Thoracic aorta (tissue), 2 donors: Measurements from ENCODE around the gene KAZN. TPM values are rescaled to one million over a fixed set of nuclear protein-coding genes. Genes with fewer than 3 reads are reported as not detected.

ENCODE experiments used
- ATAC-seq: fragments of 150-250 bp; one replicate; pipeline ENCODE4 v1.8.0; 2017; ENCODE audit warnings: low read depth; ENCODE audit not compliant: insufficient number of reproducible peaks, low FRiP score
- DNase-seq: peaks from one replicate; pipeline ENCODE4 v3.0.0-alpha.2; 2020; ENCODE audit warnings: low spot score
- H3K27ac ChIP-seq, 2 donors: fragments of 200-600 bp; sonication (generic); 1 replicate in 1 of 2; 2 replicates in 1 of 2; pipeline ENCODE4 v1.5.1; 2016; ENCODE audit warnings: mild to moderate bottlenecking in 2 of 2, moderate library complexity in 2 of 2
- H3K27me3 ChIP-seq: fragments of 200-600 bp; sonication (generic); replicated peaks from 2 replicates; pipeline ENCODE4 v1.6.0; 2016; ENCODE audit warnings: mild to moderate bottlenecking; ENCODE audit not compliant: insufficient read depth
- H3K36me3 ChIP-seq: fragments of 200-600 bp; sonication (generic); one replicate; pipeline ENCODE4 v1.5.1; 2016
- H3K4me1 ChIP-seq, 2 donors: fragments of 200-600 bp; sonication (generic); 1 replicate in 1 of 2; 2 replicates in 1 of 2; pipeline versions ENCODE4 v1.5.1 to v1.6.0; 2016; ENCODE audit warnings: low read depth in 2 of 2, mild to moderate bottlenecking in 1 of 2; ENCODE audit not compliant: control insufficient read depth in 1 of 2
- H3K4me3 ChIP-seq: fragments of 200-600 bp; sonication (generic); 2 replicates; pipeline ENCODE4 v1.5.1; 2016; ENCODE audit warnings: mild to moderate bottlenecking
- H3K9me3 ChIP-seq: fragments of 200-600 bp; sonication (generic); 2 replicates; pipeline ENCODE4 v1.5.1; 2016
- total RNA-seq, 2 donors: library from RNA; depleted of rRNA; stranded (reverse); fragments of >200 nt; gene quantifications; one replicate each; pipeline versions ENCODE4 v1.1.0 to v1.2.3, GENCODE V29; 2016
- TF ChIP-seq, protein P1 (sequence below): fragments of 200-600 bp; sonication (generic); IDR thresholded peaks from one replicate; pipeline ENCODE4 v1.5.1; 2019; ENCODE audit warnings: antibody characterized with exemption

Gene KAZN
- total RNA-seq, 2 donors from 2014 or later, result 17.4 to 30.3 TPM

- TF ChIP-seq, protein P1, sequence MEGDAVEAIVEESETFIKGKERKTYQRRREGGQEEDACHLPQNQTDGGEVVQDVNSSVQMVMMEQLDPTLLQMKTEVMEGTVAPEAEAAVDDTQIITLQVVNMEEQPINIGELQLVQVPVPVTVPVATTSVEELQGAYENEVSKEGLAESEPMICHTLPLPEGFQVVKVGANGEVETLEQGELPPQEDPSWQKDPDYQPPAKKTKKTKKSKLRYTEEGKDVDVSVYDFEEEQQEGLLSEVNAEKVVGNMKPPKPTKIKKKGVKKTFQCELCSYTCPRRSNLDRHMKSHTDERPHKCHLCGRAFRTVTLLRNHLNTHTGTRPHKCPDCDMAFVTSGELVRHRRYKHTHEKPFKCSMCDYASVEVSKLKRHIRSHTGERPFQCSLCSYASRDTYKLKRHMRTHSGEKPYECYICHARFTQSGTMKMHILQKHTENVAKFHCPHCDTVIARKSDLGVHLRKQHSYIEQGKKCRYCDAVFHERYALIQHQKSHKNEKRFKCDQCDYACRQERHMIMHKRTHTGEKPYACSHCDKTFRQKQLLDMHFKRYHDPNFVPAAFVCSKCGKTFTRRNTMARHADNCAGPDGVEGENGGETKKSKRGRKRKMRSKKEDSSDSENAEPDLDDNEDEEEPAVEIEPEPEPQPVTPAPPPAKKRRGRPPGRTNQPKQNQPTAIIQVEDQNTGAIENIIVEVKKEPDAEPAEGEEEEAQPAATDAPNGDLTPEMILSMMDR, result no peak
- Histone ChIP-seq H3K9me3 (no peaks in the 10 kb centered on the region), H3K4me1 (peaks cover 6 to 27% of the 10 kb centered on the region in 2 donors), H3K36me3 (no peaks in the 10 kb centered on the region), H3K4me3 (peak overlapping the region; percentile 84), H3K27ac (no peak overlapping the region), H3K27me3 (no peaks in the 10 kb centered on the region)
- ATAC-seq (no peak), DNase-seq (no peak)
Observed at GRCh38 chr1:15151871-15152270, 553.4 kb downstream of the KAZN start.

DNA sequence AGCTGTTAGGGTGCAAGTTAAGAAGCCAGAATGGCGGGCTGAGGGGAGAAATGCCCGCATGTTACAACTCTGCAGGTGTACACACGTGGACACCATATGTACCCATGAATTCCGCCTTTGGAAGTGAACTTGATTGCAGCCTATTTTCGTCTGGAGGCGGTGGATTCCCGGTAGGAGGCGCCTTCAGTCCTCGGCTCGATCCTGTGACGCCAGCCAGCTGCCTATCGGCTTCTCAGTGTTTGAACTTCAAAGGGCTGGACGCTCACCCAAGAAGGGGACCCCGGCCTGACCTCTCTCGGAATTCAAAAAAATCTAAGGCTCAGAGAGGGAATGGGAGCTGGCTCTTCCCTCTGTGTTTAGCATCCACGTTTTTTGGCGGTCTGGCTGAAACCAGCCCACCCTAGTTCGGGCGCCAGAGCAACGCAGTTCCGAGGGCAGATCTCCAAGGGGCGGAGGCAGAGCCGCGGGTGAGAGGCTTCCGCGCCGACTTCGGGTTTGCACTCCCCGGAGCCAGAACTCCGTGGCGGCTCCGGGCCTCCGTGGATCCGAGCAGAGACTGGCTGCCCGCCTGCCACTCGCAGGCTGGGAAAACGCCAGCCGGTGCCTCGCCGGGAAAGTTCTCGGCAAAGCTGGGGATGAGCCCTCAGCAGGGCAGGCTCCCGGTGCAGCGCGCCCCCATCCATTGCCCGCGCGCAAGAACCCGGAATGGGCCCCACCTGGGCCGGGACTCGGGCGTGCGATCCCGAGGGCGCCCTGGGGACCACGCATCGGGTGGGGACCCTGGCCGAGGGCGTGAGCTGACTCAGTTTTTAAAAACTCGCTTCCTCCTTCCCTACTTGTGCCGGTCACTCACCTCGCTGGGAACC, 554.1 kb downstream of the KAZN start:
- H3K4me3 ChIP-seq, result peak overlapping the region; percentile 84
- no peaks in the 10 kb centered on the region for H3K9me3 ChIP-seq
- peaks cover 6 to 20% of the 10 kb centered on the region in 2 donors for H3K4me1 ChIP-seq
- no peak for ATAC-seq
- H3K27me3 ChIP-seq, result no peaks in the 10 kb centered on the region
- peak overlapping the region; percentile 24 to 53 for H3K27ac ChIP-seq
- H3K36me3 ChIP-seq, result no peaks in the 10 kb centered on the region
- peak; percentile 51 for DNase-seq
- TF ChIP-seq, protein P1, result peak; percentile 60

DNA sequence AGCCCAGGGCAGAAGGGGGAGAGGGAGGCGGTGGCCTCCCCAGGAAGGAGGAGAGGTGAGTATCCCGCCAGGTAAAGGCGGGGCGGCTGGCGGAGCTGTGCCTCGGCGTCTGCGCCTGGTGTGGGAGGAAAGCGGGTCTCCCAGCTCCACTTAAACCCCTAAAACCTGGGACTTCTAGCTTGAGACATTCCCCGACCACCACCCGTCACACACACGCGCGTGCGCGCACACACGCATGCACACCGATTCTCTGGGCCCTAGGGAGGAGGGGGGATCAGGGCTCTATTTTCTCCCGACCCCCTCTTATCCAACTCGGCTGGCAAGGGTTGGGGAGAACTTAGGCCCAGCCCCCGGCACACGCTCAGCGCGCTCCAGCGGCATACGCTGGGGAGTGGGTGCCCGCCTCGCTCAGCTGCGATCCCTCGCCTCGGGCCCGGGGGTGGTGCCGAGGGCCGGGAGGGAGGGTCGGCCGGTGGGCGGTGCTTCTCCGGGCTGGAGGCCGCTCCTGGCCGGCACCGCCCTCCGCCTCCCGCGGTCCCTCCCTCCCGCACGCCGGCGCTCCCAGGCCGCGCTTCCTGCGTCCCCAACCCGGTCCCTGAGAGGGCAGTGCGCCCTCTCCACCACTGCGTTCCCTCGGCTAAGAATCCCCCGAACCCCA, 554.8 kb downstream of the KAZN start, which contains the start of gene TMEM51:
TSS of gene TMEM51 (plus strand) at position 564 of the 658 bp plus-strand sequence. CDS start 61,341 bp downstream, outside the sequence.
- Histone ChIP-seq H3K9me3 (no peaks in the 10 kb centered on the region), H3K27ac (peak within 1 kb of the TSS; percentile 24 to 53), H3K27me3 (no peaks in the 10 kb centered on the region), H3K4me3 (peak within 1 kb of the TSS; percentile 84), H3K4me1 (peaks cover 6 to 19% of the 10 kb centered on the region in 2 donors), H3K36me3 (no peaks in the 10 kb centered on the region)
- ATAC-seq, result no peak
- no peak for DNase-seq
- TF ChIP-seq, protein P1, result no peak

- H3K4me1 ChIP-seq, result peaks cover 6 to 19% of the 10 kb centered on the region in 2 donors
- no peak overlapping the region for H3K27ac ChIP-seq
- TF ChIP-seq, protein P1, result peak; percentile 61
Observed at GRCh38 chr1:15153842-15154479, 555.5 kb downstream of the KAZN start.

More at GRCh38 chr1:15153842-15154479, 555.5 kb downstream of the KAZN start:
- no peaks in the 10 kb centered on the region for H3K36me3 ChIP-seq
- H3K27me3 ChIP-seq, result no peaks in the 10 kb centered on the region
- H3K4me3 ChIP-seq, result peak overlapping the region; percentile 84
- H3K9me3 ChIP-seq, result no peaks in the 10 kb centered on the region
- ATAC-seq, result no peak
- DNase-seq, result no peak
